Activated naive CD8-positive, alpha-beta T cell treated with anti-CD3 and anti-CD28 coated beads for 36 hours (primary cell): ENCODE measurements around the gene TRAK1. TPM values are rescaled to one million over a fixed set of nuclear protein-coding genes. Genes with fewer than 3 reads are reported as not detected.

ENCODE experiments used
- DNase-seq: peaks from one replicate; pipeline ENCODE4 v3.0.0; 2021
- H3K27ac Mint-ChIP-seq: one replicate; pipeline ENCODE4 v1.8.0; 2022; ENCODE audit warnings: mild to moderate bottlenecking, moderate library complexity, mixed read lengths
- H3K27me3 Mint-ChIP-seq: one replicate; pipeline ENCODE4 v1.8.0; 2022; ENCODE audit warnings: mild to moderate bottlenecking, mixed read lengths
- H3K36me3 Mint-ChIP-seq: one replicate; pipeline ENCODE4 v1.8.0; 2021; ENCODE audit warnings: mild to moderate bottlenecking, mixed read lengths
- H3K4me1 Mint-ChIP-seq: one replicate; pipeline ENCODE4 v1.8.0; 2021; ENCODE audit warnings: mixed read lengths
- H3K4me3 Mint-ChIP-seq: one replicate; pipeline ENCODE4 v1.8.0; 2022; ENCODE audit warnings: mild to moderate bottlenecking, moderate library complexity, mixed read lengths
- H3K9me3 Mint-ChIP-seq: one replicate; pipeline ENCODE4 v1.8.0; 2022; ENCODE audit warnings: mixed read lengths
- total RNA-seq, 2 experiments: library from RNA; stranded (reverse); gene quantifications; one replicate each; pipeline ENCODE4 v1.2.3, GENCODE V29; 2021

The TRAK1 gene
- total RNA-seq, 2 experiments from 2014 or later = 22.3 to 22.8 TPM

GRCh38 chr3:42164656-42165055, 73.5 kb downstream of the TRAK1 start:
- Mint-ChIP-seq H3K27me3 (no peaks in the 10 kb centered on the region), H3K36me3 (peaks cover under 1% of the 10 kb centered on the region), H3K4me3 (no peak overlapping the region), H3K9me3 (no peaks in the 10 kb centered on the region), H3K27ac (no peak overlapping the region), H3K4me1 (peaks cover 30% of the 10 kb centered on the region)
- DNase-seq = no peak

GRCh38 chr3:42165211-42165610, 74.1 kb downstream of the TRAK1 start:
- Mint-ChIP-seq H3K27me3 (no peaks in the 10 kb centered on the region), H3K4me3 (no peak overlapping the region), H3K4me1 (peaks cover 27% of the 10 kb centered on the region), H3K9me3 (no peaks in the 10 kb centered on the region), H3K27ac (no peak overlapping the region), H3K36me3 (peaks cover 1% of the 10 kb centered on the region)
- no peak for DNase-seq

GRCh38 chr3:42166214-42166613, 75.1 kb downstream of the TRAK1 start:
- peaks cover 22% of the 10 kb centered on the region for H3K4me1 Mint-ChIP-seq
- peaks cover 1% of the 10 kb centered on the region for H3K36me3 Mint-ChIP-seq
- DNase-seq = no peak
- H3K9me3 Mint-ChIP-seq = no peaks in the 10 kb centered on the region
- no peak overlapping the region for H3K27ac Mint-ChIP-seq
- no peak overlapping the region for H3K4me3 Mint-ChIP-seq
- H3K27me3 Mint-ChIP-seq = no peaks in the 10 kb centered on the region

- Mint-ChIP-seq H3K9me3 (no peaks in the 10 kb centered on the region), H3K27me3 (no peaks in the 10 kb centered on the region), H3K4me1 (peaks cover 22% of the 10 kb centered on the region), H3K36me3 (peaks cover 1% of the 10 kb centered on the region), H3K4me3 (no peak overlapping the region), H3K27ac (no peak overlapping the region)
- DNase-seq = no peak
Observed at GRCh38 chr3:42166662-42167300, 75.6 kb downstream of the TRAK1 start.

- H3K4me1 Mint-ChIP-seq = peaks cover 25% of the 10 kb centered on the region
- no peaks in the 10 kb centered on the region for H3K9me3 Mint-ChIP-seq
- peaks cover 1% of the 10 kb centered on the region for H3K36me3 Mint-ChIP-seq
- no peaks in the 10 kb centered on the region for H3K27me3 Mint-ChIP-seq
- no peak overlapping the region for H3K4me3 Mint-ChIP-seq
- DNase-seq = no peak
- no peak overlapping the region for H3K27ac Mint-ChIP-seq
Observed at GRCh38 chr3:42169579-42170120, 78.5 kb downstream of the TRAK1 start.

- H3K27ac Mint-ChIP-seq = no peak overlapping the region
- H3K9me3 Mint-ChIP-seq = no peaks in the 10 kb centered on the region
- no peak for DNase-seq
- H3K36me3 Mint-ChIP-seq = peaks cover 1% of the 10 kb centered on the region
- no peaks in the 10 kb centered on the region for H3K27me3 Mint-ChIP-seq
- H3K4me3 Mint-ChIP-seq = no peak overlapping the region
- H3K4me1 Mint-ChIP-seq = peaks cover 19% of the 10 kb centered on the region
Observed at GRCh38 chr3:42172047-42172654, 81.0 kb downstream of the TRAK1 start.

- Mint-ChIP-seq H3K9me3 (no peaks in the 10 kb centered on the region), H3K4me1 (peaks cover 18% of the 10 kb centered on the region), H3K27ac (peak overlapping the region; percentile 77), H3K27me3 (no peaks in the 10 kb centered on the region), H3K4me3 (no peak overlapping the region), H3K36me3 (peaks cover 3% of the 10 kb centered on the region)
- no peak for DNase-seq
Observed at GRCh38 chr3:42173307-42173706, 82.2 kb downstream of the TRAK1 start.

GRCh38 chr3:42174679-42175385, 83.7 kb downstream of the TRAK1 start:
- H3K4me3 Mint-ChIP-seq = no peak overlapping the region
- no peak overlapping the region for H3K27ac Mint-ChIP-seq
- no peak for DNase-seq
- H3K36me3 Mint-ChIP-seq = peaks cover 2% of the 10 kb centered on the region
- no peaks in the 10 kb centered on the region for H3K27me3 Mint-ChIP-seq
- H3K4me1 Mint-ChIP-seq = peaks cover 24% of the 10 kb centered on the region
- no peaks in the 10 kb centered on the region for H3K9me3 Mint-ChIP-seq

- H3K9me3 Mint-ChIP-seq = no peaks in the 10 kb centered on the region
Observed at GRCh38 chr3:42175386-42176240, 84.5 kb downstream of the TRAK1 start.

GRCh38 chr3:42176242-42177034, 85.3 kb downstream of the TRAK1 start:
- H3K36me3 Mint-ChIP-seq = peaks cover 2% of the 10 kb centered on the region
- H3K4me3 Mint-ChIP-seq = no peak overlapping the region
- H3K27ac Mint-ChIP-seq = no peak overlapping the region

More at GRCh38 chr3:42175386-42176240, 84.5 kb downstream of the TRAK1 start:
- Mint-ChIP-seq H3K27me3 (no peaks in the 10 kb centered on the region), H3K4me1 (peaks cover 24% of the 10 kb centered on the region), H3K27ac (no peak overlapping the region), H3K36me3 (peaks cover 2% of the 10 kb centered on the region), H3K4me3 (no peak overlapping the region)
- DNase-seq = no peak

GRCh38 chr3:42177068-42177800, 86.1 kb downstream of the TRAK1 start:
- DNase-seq = no peak

More at GRCh38 chr3:42176242-42177034, 85.3 kb downstream of the TRAK1 start:
- Mint-ChIP-seq H3K27me3 (no peaks in the 10 kb centered on the region), H3K9me3 (no peaks in the 10 kb centered on the region), H3K4me1 (peaks cover 24% of the 10 kb centered on the region)
- DNase-seq = no peak

GRCh38 chr3:42177801-42178150, 86.6 kb downstream of the TRAK1 start:
- no peak for DNase-seq
- Mint-ChIP-seq H3K27me3 (no peaks in the 10 kb centered on the region), H3K36me3 (peaks cover 2% of the 10 kb centered on the region), H3K4me3 (no peak overlapping the region), H3K4me1 (peaks cover 15% of the 10 kb centered on the region), H3K27ac (no peak overlapping the region), H3K9me3 (no peaks in the 10 kb centered on the region)

More at GRCh38 chr3:42177068-42177800, 86.1 kb downstream of the TRAK1 start:
- H3K27ac Mint-ChIP-seq = no peak overlapping the region
- peaks cover 19% of the 10 kb centered on the region for H3K4me1 Mint-ChIP-seq
- no peak overlapping the region for H3K4me3 Mint-ChIP-seq
- H3K27me3 Mint-ChIP-seq = no peaks in the 10 kb centered on the region
- peaks cover 2% of the 10 kb centered on the region for H3K36me3 Mint-ChIP-seq
- no peaks in the 10 kb centered on the region for H3K9me3 Mint-ChIP-seq

GRCh38 chr3:42179110-42179725, 88.1 kb downstream of the TRAK1 start:
- H3K4me1 Mint-ChIP-seq = peaks cover 7% of the 10 kb centered on the region
- H3K4me3 Mint-ChIP-seq = no peak overlapping the region
- peaks cover 2% of the 10 kb centered on the region for H3K36me3 Mint-ChIP-seq
- H3K27ac Mint-ChIP-seq = no peak overlapping the region
- DNase-seq = no peak
- H3K27me3 Mint-ChIP-seq = no peaks in the 10 kb centered on the region
- H3K9me3 Mint-ChIP-seq = no peaks in the 10 kb centered on the region
